Lower lobe of right lung (tissue), 2 donors: ENCODE data around the gene RBCK1. TPM values are rescaled to one million over a fixed set of nuclear protein-coding genes. Genes with fewer than 3 reads are reported as not detected.

Experiments
- ATAC-seq, 2 donors: fragments of 200-7000 bp; cut with Tn5 transposase; one replicate each; pipeline ENCODE4 v1.9.1; 2020 to 2022; ENCODE audit warnings: mild to moderate bottlenecking in 2 of 2, moderate library complexity in 2 of 2
- DNase-seq: peaks from one replicate; pipeline ENCODE4 v3.0.0-alpha.2; 2020
- H3K27ac ChIP-seq: fragments of 200-600 bp; one replicate; pipeline ENCODE4 v1.8.0; 2022
- H3K27me3 ChIP-seq: fragments of 200-600 bp; one replicate; pipeline ENCODE4 v1.8.0; 2022; ENCODE audit warnings: low read depth
- H3K36me3 ChIP-seq: fragments of 200-600 bp; one replicate; pipeline ENCODE4 v1.8.0; 2022; ENCODE audit warnings: mild to moderate bottlenecking
- H3K4me1 ChIP-seq: fragments of 200-600 bp; one replicate; pipeline ENCODE4 v1.8.0; 2022
- H3K4me3 ChIP-seq: fragments of 200-600 bp; one replicate; pipeline ENCODE4 v1.8.0; 2022; ENCODE audit warnings: mild to moderate bottlenecking
- H3K9me3 ChIP-seq: fragments of 200-600 bp; one replicate; pipeline ENCODE4 v1.8.0; 2022
- intact Hi-C: fragments of 100-400 bp; cut with DNase I; formaldehyde crosslinking; loops from one replicate; pipeline ENCODE4 v1.11.0; 2022
- total RNA-seq: library from RNA; stranded (reverse); fragmentation: NEBNext Ultra II Directional; extraction: Animal tissue kit (Norgen Biotek cat#: 25700); gene quantifications from one replicate; pipeline ENCODE4 v1.2.1, GENCODE V29; 2021
- TF ChIP-seq, protein P1 (sequence below): fragments of 200-600 bp; IDR thresholded peaks from one replicate; pipeline ENCODE4 v1.8.0; 2022; ENCODE audit warnings: antibody characterized with exemption, mild to moderate bottlenecking
- donor health status: DM: no; HTN: yes; CAD: no; lungs with severe emphysema.

Gene RBCK1
- total RNA-seq, 1 donor from 2014 or later: 95.7 TPM

DNA sequence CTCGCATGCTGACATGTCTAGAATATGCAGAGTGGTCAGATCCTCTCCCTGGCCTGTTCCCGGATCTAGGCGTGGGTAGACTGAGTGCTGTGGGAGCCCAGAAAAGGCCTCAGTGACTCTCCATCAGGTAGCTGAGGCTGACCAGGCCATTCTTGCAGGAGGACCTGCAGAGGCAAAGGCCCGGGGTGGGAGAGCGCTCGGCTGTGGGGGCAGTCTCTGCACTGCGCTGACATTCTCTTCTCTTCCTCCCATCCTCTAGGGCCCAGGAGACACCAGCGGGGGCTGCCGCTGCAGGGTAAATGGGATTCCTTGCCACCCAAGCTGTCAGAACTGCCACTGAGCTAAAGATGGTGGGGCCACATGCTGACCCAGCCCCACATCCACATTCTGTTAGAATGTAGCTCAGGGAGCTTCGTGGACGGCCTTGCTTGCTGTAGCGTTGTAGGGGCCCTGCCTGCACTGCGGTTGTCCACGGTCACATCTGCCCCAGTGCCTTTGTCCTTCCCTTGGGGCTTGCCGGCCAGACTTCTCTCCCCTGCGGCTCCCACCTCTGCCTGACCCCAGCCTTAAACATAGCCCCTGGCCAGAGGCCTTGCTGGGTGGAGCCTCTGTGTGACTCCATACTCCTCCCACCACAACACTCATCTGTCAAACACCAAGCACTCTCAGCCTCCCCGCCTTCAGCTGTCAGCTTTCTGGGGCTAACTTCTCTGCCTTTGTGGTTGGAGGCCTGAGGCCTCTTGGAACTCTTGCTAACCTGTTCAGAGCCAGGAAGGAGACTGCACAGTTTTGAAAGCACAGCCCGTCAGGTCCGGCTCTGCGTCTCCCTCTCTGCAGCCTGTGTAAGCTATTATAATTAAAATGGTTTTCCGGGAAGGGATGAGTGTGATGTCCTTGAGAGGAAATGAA lies 22.2 kb downstream of the RBCK1 start:
- TF ChIP-seq, protein P1, sequence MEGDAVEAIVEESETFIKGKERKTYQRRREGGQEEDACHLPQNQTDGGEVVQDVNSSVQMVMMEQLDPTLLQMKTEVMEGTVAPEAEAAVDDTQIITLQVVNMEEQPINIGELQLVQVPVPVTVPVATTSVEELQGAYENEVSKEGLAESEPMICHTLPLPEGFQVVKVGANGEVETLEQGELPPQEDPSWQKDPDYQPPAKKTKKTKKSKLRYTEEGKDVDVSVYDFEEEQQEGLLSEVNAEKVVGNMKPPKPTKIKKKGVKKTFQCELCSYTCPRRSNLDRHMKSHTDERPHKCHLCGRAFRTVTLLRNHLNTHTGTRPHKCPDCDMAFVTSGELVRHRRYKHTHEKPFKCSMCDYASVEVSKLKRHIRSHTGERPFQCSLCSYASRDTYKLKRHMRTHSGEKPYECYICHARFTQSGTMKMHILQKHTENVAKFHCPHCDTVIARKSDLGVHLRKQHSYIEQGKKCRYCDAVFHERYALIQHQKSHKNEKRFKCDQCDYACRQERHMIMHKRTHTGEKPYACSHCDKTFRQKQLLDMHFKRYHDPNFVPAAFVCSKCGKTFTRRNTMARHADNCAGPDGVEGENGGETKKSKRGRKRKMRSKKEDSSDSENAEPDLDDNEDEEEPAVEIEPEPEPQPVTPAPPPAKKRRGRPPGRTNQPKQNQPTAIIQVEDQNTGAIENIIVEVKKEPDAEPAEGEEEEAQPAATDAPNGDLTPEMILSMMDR: no peak
- no peaks in the 10 kb centered on the region for H3K9me3 ChIP-seq
- DNase-seq: no peak
- H3K4me3 ChIP-seq: no peak overlapping the region
- ATAC-seq: no peak
- intact Hi-C loops: no loop called here
- H3K27ac ChIP-seq: no peak overlapping the region
- no peaks in the 10 kb centered on the region for H3K4me1 ChIP-seq
- no peaks in the 10 kb centered on the region for H3K27me3 ChIP-seq
- peaks cover 91% of the 10 kb centered on the region for H3K36me3 ChIP-seq

DNA sequence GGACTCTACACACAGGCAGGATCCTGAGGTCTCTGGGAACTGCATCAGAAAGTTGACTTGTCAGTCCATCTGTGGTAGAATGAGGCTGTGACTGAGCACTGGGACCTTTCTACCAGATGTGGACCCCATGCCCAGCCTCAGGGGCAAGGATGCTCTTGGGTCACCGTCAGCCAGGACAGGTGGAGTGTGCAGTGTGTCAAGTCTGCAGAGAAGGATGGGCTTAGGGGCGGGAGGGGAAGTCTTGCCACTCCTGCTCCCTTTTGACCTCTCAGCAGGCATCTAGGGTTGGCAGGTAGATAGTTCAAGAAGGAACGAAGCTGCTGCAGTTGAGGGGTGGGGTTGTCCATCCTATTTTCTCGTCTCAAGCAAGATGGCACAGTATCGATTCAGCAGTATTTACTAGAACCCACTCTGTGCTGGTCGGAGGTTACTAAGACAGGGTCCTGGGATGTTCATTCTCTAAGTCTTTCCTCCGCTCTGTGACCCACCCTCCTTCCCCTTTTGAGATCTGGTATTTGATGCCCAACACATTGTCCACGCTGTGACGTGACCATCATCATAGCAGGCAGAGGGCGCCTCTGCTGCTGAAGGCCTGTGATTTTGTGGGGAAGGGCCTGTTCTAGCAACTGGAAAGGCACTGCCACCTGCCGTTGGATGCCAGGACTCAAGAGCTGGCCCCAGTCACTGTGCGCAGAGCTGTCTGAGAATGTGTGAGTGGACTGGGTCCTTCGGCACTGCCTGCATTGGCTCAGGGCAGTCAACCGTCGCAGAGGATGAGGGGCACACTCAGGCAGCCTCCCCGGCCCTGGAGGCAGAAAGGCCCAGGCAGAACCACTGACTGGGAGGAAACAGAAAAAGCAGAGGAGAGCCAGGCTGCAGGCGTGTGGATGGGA lies 23.2 kb downstream of the RBCK1 start:
- Histone ChIP-seq H3K27me3 (no peaks in the 10 kb centered on the region), H3K4me3 (no peak overlapping the region), H3K4me1 (no peaks in the 10 kb centered on the region), H3K36me3 (peaks cover 93% of the 10 kb centered on the region), H3K27ac (no peak overlapping the region), H3K9me3 (no peaks in the 10 kb centered on the region)
- TF ChIP-seq, protein P1: peak; percentile 54
- intact Hi-C loops: no loop called here
- DNase-seq (no peak), ATAC-seq (peak; percentile 49 to 74)

DNA sequence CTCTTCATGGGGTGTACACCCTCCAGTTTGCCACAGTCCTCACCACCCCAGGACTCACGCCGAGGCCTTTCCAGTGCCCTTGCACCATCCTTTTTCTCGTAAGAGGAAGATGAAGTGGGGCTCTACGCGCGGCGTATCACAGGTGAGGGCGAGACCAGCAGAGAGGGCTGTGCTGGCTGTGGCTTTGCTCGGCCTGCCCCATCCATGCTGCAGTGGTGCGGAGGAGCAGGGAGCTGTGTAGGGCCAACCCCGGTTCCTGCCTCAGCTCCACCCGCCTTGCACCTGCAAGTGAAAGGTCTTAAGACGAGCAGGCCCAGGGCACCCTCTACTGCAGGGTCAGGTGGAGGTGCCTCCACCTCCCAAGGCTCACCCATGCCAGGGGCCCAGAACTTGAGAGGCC lies 24.1 kb downstream of the RBCK1 start:
- H3K4me1 ChIP-seq: no peaks in the 10 kb centered on the region
- no peaks in the 10 kb centered on the region for H3K9me3 ChIP-seq
- peaks cover 93% of the 10 kb centered on the region for H3K36me3 ChIP-seq
- H3K27ac ChIP-seq: no peak overlapping the region
- no peak overlapping the region for H3K4me3 ChIP-seq
- ATAC-seq (no peak), DNase-seq (no peak)
- TF ChIP-seq, protein P1: no peak
- no peaks in the 10 kb centered on the region for H3K27me3 ChIP-seq
- intact Hi-C loops: no loop called here

DNA sequence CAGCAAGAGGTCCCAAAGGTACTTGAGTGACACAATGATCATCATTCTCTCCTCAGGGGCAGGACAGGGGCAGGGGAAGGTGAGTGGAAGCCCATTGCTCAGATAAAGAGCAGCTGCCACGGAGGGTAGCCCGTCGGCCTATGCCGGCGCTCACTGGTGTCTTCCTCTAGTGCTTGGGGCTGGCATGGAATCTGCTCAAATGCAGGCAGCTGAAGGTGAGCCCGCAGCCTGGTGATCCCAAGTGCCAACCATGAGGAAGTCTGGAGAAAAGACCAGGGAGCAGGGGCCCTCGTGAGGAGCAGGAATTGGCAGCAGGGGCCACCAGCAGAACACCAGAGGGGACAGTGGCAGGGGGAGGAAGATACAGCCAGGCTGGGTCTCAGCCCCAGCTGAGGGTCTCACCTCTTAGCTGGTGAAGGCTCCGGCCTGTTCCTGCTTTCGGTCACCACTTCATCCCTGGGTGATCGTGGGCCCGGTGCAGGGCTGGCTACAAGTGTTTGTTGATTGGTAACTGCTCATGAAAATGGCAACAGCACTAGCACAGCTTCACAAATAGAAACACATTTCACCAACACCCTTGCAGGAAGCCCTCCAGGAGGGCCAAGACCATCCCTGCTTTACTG lies 24.7 kb downstream of the RBCK1 start:
- no peak overlapping the region for H3K4me3 ChIP-seq
- DNase-seq: no peak
- H3K27ac ChIP-seq: no peak overlapping the region
- no peak for ATAC-seq
- no peaks in the 10 kb centered on the region for H3K9me3 ChIP-seq
- TF ChIP-seq, protein P1: no peak
- H3K4me1 ChIP-seq: peaks cover 2% of the 10 kb centered on the region
- intact Hi-C loops: no loop called here
- H3K27me3 ChIP-seq: no peaks in the 10 kb centered on the region
- H3K36me3 ChIP-seq: peaks cover 93% of the 10 kb centered on the region

DNA sequence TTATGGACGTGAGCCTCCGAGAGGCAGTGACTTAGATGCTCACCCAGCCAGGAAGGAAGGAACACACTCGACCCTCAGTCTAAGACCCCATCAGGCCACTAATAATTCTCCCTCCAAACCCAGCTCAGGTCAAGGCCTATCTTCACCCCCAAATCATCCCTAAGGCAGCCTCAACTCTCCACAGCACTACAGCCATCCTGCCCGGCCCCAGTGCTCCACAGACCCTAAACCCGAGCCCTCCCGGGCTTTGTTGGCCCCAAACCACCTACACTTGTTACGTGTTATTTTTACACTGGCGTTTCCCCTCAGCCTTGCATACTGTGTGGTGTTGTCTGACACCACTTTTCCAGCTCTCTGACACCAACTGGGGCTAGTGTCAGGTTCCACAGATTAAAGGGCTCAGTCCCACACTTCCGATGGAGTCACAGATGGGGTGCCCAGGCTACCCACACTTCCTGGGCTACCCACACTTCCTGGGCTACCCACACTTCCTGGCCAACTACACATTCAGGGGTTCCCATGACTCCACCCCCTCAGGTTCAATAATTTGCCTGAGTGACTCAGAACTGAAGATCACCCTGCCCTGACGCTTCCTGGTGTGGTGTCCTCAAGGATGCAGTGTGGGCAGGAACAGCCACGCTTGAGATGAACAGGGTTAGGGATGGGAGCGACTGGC lies 25.3 kb downstream of the RBCK1 start:
- Histone ChIP-seq H3K9me3 (no peaks in the 10 kb centered on the region), H3K4me3 (no peak overlapping the region), H3K27ac (no peak overlapping the region), H3K27me3 (no peaks in the 10 kb centered on the region), H3K4me1 (peaks cover 9% of the 10 kb centered on the region), H3K36me3 (peaks cover 93% of the 10 kb centered on the region)
- no peak for ATAC-seq
- DNase-seq: no peak
- TF ChIP-seq, protein P1: no peak
- intact Hi-C loops: no loop called here
